Measurements from ENCODE around the gene FGF1.

DNA sequence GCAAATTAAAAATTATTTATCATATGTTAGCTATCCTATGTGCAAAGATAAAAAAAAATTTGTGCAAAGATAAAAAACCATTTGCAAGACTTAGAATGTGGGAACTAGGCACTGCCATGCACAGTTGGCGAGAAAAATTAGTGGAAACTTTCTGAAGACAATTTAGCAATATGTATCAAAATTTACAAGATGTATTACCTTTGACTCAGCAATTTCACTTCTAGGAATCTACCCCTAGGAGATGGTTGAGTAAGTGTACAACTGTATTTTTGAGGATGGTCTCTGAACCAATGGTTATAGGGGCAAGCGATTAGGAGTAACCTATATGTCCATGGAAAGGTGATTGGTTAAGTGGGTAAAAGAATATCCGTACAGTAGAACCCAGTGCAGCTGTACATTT lies 88.9 kb downstream of the FGF1 start:
- TF ChIP-seq, protein P1, sequence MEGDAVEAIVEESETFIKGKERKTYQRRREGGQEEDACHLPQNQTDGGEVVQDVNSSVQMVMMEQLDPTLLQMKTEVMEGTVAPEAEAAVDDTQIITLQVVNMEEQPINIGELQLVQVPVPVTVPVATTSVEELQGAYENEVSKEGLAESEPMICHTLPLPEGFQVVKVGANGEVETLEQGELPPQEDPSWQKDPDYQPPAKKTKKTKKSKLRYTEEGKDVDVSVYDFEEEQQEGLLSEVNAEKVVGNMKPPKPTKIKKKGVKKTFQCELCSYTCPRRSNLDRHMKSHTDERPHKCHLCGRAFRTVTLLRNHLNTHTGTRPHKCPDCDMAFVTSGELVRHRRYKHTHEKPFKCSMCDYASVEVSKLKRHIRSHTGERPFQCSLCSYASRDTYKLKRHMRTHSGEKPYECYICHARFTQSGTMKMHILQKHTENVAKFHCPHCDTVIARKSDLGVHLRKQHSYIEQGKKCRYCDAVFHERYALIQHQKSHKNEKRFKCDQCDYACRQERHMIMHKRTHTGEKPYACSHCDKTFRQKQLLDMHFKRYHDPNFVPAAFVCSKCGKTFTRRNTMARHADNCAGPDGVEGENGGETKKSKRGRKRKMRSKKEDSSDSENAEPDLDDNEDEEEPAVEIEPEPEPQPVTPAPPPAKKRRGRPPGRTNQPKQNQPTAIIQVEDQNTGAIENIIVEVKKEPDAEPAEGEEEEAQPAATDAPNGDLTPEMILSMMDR (IDR thresholded peaks at IDR 0.05): no peak
- no peak for TF ChIP-seq POLR2A (IDR thresholded peaks at IDR 0.05)
